Glomerular visceral epithelial cell (primary cell): Measurements from ENCODE around the gene PDE6B.
"Not testable (repeated sequence)": the region's sequence is repeated elsewhere in the genome, so short reads cannot be mapped to it uniquely, and the experiment has no call there.

Experiments used
- DNase-seq: peaks from one replicate; pipeline ENCODE4 v3.0.0-alpha.2; 2016; ENCODE audit errors: extremely low spot score

PDE6B gene

GRCh38 chr4:624705-625590, at the start of gene PDE6B:
PDE6B (plus strand) TSS chr4:625573; CDS start chr4:625627, 54 bp downstream.
- peak; percentile 86 for DNase-seq

- no peak for DNase-seq
These were observed 49.0 kb upstream of the PDE6B start, which contains the start of gene TMEM271 for GRCh38 chr4:576245-576821. TMEM271 (minus strand) TSS chr4:576295; CDS start chr4:576062, 233 bp downstream.

- no peak for DNase-seq
These were observed 48.3 kb upstream of the PDE6B start for GRCh38 chr4:576991-577498.

DNA sequence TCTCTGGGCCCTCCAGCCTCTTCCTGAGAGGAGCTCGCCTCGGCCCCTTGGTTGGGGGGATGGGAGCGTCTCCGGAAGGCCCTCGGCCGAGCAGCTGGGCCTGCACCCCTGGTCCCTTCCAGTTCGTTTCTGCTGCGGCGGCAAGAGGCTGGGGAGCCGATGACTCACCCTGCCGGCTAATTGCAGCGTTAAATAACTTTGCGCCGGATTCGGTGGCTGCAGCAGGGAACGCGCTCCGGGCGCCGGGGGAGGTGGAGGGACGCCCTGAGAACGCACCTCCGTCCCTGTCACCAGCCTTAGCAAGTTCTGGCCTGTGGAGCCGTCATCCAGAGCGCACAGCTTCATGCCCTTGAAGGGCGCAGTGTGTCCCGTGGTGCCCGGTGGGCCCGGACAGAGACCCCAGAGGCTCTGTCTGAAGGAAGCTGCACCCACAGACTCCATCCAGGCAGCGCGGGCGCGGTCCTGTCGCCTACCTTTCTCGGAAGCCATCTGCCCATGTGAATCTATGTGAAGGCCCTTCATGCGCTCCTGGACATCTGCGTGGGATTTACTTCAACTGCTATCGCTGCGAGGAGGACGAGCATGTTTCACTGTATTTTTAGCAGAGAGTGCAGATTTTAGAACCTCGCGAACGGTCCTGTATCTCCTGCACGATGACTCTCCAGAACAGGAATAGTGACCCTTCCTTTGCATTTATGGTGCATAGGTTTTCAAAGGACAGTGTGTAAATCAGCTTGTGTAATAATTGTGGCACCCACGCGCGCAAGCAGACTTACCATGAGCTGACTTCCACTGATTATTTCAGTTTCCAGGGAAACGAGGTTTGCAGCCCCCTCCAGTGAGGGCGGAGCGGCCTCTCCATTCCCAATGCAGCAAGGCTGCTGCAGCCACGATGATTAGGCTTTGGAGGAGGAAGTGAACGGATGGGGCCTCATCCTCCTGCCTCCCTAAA, 47.6 kb upstream of the PDE6B start:
- peak; percentile 18 for DNase-seq

- DNase-seq = no peak
These were observed 46.6 kb upstream of the PDE6B start for GRCh38 chr4:578451-579443.

GRCh38 chr4:579543-580175, 45.7 kb upstream of the PDE6B start:
- DNase-seq = no peak

GRCh38 chr4:581181-581580, 44.2 kb upstream of the PDE6B start:
- DNase-seq = no peak

GRCh38 chr4:581753-582361, 43.5 kb upstream of the PDE6B start:
- no peak for DNase-seq

GRCh38 chr4:583820-584219, 41.6 kb upstream of the PDE6B start:
- DNase-seq = no peak

DNA sequence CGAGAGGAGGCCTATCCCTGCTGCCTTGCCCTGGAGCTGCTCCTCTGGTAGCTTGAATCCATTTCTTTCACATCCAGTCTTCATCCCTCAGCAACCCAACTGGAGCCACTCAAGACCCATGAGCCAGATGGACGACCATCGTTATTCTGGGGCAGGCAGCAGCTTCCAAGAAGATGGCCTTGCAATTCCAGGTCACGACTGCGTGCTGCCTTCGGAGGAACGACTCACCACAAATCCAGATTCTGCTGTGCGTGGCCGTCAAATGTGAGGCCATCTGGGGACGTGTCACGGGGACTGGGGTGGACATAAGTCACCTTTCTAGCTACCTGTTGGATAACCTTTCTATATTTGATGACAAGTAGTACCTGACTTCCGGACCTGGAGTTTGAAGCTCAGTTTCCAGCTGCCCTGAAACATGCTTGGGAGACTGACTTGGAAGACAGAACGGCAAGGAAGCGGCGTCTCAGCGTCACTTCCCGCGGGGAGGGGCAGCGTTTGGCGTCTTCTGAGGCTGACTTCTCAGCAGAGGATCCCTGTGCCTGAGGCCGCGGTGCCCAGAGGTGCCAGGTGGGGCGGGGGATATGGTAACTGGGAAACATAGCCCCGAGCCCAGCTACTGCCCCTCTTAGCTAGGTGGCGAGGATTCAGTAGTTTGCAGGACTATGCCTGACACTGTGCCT, 37.6 kb upstream of the PDE6B start:
- no peak for DNase-seq

DNA sequence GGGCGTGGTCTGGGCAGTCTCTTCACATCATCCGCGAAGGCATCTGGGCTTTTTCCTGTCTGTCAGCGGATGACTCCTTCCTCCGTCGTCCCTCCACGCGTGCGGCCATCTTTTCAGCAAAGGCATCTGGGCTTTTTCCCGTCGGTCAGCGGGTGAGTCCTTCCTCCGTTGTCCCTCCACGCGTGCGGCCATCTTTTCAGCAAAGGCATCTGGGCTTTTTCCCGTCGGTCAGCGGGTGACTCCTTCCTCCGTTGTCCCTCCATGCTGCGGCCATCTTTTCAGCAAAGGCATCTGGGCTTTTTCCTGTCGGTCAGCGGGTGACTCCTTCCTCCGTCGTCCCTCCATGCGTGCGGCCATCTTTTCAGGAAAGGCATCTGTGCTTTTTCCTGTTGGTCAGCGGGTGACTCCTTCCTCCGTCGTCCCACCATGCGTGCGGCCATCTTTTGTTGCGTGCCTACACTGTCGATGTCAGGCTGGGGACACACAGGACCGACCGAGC, 37.0 kb upstream of the PDE6B start:
- no peak for DNase-seq

DNA sequence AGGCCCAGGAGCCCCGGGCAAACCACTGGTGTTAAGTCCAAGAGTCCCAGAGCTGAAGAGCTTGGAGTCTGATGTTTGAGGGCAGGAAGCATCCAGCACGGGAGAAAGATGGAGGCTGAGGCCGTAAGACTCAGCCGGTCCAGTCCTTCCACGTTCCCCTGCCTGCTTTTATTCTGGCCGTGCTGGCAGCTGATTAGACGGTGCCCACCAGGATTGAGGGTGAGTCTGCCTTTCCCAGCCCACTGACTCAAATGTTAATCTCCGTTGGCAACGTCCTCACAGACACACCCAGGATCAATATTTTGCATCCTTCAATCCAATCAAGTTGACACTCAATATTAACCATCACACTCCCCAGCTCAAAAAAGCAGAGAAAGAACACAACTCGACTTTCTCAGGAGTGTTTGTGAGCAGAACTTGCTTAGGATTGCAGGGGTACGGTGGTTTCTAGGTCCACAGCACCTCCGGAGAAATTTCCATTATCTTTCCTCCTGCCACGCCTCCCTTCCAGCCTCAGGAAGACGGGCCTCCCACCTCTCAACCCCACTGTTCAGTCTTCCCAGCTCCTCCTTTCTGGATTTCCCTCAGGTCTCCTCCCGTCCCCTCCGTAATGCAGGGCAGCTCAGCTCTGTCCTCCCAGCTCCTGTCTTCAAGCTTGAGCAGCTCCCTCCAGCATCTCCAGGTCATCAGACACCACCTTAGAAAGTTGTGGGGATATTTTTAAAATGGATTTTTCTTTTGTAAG, 36.0 kb upstream of the PDE6B start:
- no peak for DNase-seq

GRCh38 chr4:590313-590841, 35.0 kb upstream of the PDE6B start:
- no peak for DNase-seq

- DNase-seq = not testable (repeated sequence)
These were observed 33.2 kb upstream of the PDE6B start for GRCh38 chr4:592178-592577.

DNA sequence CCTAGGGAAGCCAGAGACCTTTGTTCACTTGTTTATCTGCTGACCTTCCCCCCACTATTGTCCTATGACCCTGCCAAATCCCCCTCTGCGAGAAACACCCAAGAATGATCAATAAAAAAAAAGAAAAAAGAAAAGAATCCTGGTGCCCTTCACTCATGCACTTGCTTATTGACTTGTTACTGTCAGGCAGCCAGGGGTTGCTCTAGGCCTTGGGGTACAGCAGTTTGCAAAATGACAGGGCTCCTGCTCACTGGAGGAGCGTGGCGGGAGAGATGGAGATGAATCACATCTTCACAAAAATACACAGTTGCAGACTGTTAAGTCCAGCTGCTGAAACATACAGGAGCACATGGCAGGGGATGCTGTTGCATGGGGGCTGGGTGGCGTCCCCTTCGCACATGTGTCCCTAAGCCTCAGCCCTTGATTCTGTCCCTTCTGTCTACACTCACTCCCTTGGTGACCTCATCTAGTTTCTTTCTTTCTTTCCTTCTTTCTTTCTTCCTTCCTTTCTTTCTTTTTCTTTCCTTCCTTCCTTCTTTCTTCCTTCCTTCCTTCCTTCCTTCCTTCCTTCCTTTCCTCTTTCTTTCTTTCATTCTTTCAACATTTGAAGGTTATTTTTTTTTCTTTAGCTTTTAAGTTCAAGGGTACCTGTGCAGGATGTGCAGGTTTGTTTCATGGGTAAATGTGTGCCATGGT, 32.4 kb upstream of the PDE6B start:
- no peak for DNase-seq

GRCh38 chr4:598925-599324, 26.4 kb upstream of the PDE6B start:
- no peak for DNase-seq

GRCh38 chr4:600166-600565, 25.2 kb upstream of the PDE6B start:
- no peak for DNase-seq
